ENCODE data around the gene HDAC9. TPM values are rescaled to one million over a fixed set of nuclear protein-coding genes. Genes with fewer than 3 reads are reported as not detected.

HDAC9 gene
- total RNA-seq, 1 experiment from 2014 or later = 7.7 TPM

GRCh38 chr7:19016140-19016539, 520.6 kb downstream of the HDAC9 start:
- Mint-ChIP-seq H3K27me3 (ENCODE audit: low read depth) (no peaks in the 10 kb centered on the region), H3K36me3 (ENCODE audit: insufficient read depth in 1 of 3, low read depth in 3 of 3) (0 out of 7 replicates have a peak, but pooled peaks cover 0 to 2% (median 0%) of the 10 kb centered on the region in 3 experiments), H3K9me3 (peaks cover 0 to 2% of the 10 kb centered on the region in 2 experiments; a peak in 2 of 5 replicates), H3K4me3 (no peak overlapping the region), H3K27ac (no peak overlapping the region; a peak in 1 of 7 replicates), H3K4me1 (peaks cover 8 to 16% of the 10 kb centered on the region in 2 experiments)
- H3K56ac ChIP-seq (ENCODE audit: insufficient read length, low read depth, low read length) = no peak overlapping the region
- no peak overlapping the region for H3K9ac ChIP-seq (ENCODE audit: extremely low read depth, insufficient read length, low read length)
- H2BK120ac ChIP-seq (ENCODE audit: low read depth, low read length, poor library complexity, severe bottlenecking) = no peak overlapping the region
- H3K9me3 ChIP-seq (ENCODE audit: control insufficient read depth, low read depth, low read length) = no peaks in the 10 kb centered on the region
- no peaks in the 10 kb centered on the region for H3K27me3 ChIP-seq (ENCODE audit: insufficient read depth, low read length)
- H3K4me2 ChIP-seq (ENCODE audit: insufficient read depth, insufficient read length, low read length) = no peak overlapping the region
- no peaks in the 10 kb centered on the region for H3K79me2 ChIP-seq (ENCODE audit: insufficient read depth, low read length)
- no peak overlapping the region for H2BK5ac ChIP-seq (ENCODE audit: insufficient read length, low read length)
- H4K8ac ChIP-seq (replicated peaks; ENCODE audit: insufficient read length, low read depth, low read length) = no peak overlapping the region
- no peak overlapping the region for H3K14ac ChIP-seq (ENCODE audit: insufficient read depth, low read length)
- H3K18ac ChIP-seq (ENCODE audit: insufficient read length, low read depth, low read length) = no peak overlapping the region
- no peak overlapping the region for H4K91ac ChIP-seq (ENCODE audit: insufficient read length, low read depth, low read length)
- H2BK12ac ChIP-seq (ENCODE audit: insufficient read length, low read depth, low read length) = no peak overlapping the region
- H4K5ac ChIP-seq (ENCODE audit: insufficient read length, low read depth, low read length) = no peak overlapping the region
- H3T11ph ChIP-seq (ENCODE audit: low read length) = no peak overlapping the region
- no peaks in the 10 kb centered on the region for H3K79me1 ChIP-seq (ENCODE audit: insufficient read depth, low read depth, low read length, poor library complexity, severe bottlenecking)
- no peaks in the 10 kb centered on the region for H3K23me2 ChIP-seq (ENCODE audit: insufficient read length, low read depth, low read length, poor library complexity, severe bottlenecking)
- WGBS (ENCODE audit: extremely low coverage, insufficient read length, low lambda C conversion rate) = no CpG with 5 or more reads among the region's 1 CpG
- no peaks in the 10 kb centered on the region for H3K4me1 ChIP-seq (ENCODE audit: insufficient read depth, low read length)
- H3K4ac ChIP-seq (ENCODE audit: low read depth, low read length) = no peak overlapping the region
- no peak overlapping the region for H2BK15ac ChIP-seq (ENCODE audit: low read depth, low read length)
- H2AK5ac ChIP-seq (ENCODE audit: insufficient read length, low read length) = no peak overlapping the region
- no peak for TF ChIP-seq CTCF (conservative IDR thresholded peaks at IDR 0.05)
- DNase-seq = no peak
- H2BK20ac ChIP-seq (ENCODE audit: low read depth, low read length, poor library complexity, severe bottlenecking) = no peak overlapping the region
- no peak overlapping the region for H3K23ac ChIP-seq (ENCODE audit: insufficient read length, low read depth, low read length)
- H3K27ac ChIP-seq (ENCODE audit: insufficient read length, low read depth, low read length) = no peak overlapping the region
- no peak overlapping the region for H2AFZ ChIP-seq (ENCODE audit: low read length)
- no peaks in the 10 kb centered on the region for H4K20me1 ChIP-seq (ENCODE audit: control insufficient read depth, insufficient read depth, insufficient read length)

Measured in H9 (cell line).